ENCODE data around the gene IGSF3. TPM values are rescaled to one million over a fixed set of nuclear protein-coding genes. Genes with fewer than 3 reads are reported as not detected.

The IGSF3 gene
- total RNA-seq, 1 experiment from 2014 or later: 39.8 TPM

GRCh38 chr1:116559304-116559761 lies 108.2 kb downstream of the IGSF3 start:
- DNase-seq (ENCODE audit: low read depth): no peak

- no peak for DNase-seq (ENCODE audit: low read depth)
These were observed 109.0 kb downstream of the IGSF3 start for GRCh38 chr1:116558571-116558970.

GRCh38 chr1:116558140-116558549 lies 109.4 kb downstream of the IGSF3 start:
- DNase-seq (ENCODE audit: low read depth): no peak

- DNase-seq (ENCODE audit: low read depth): no peak
These were observed 110.1 kb downstream of the IGSF3 start for GRCh38 chr1:116557323-116557878.

- DNase-seq (ENCODE audit: low read depth): peak; percentile 98
These were observed 111.1 kb downstream of the IGSF3 start for GRCh38 chr1:116556289-116557006.

GRCh38 chr1:116554924-116555323 lies 112.6 kb downstream of the IGSF3 start:
- DNase-seq (ENCODE audit: low read depth): no peak

- DNase-seq (ENCODE audit: low read depth): peak; percentile 51
These were observed 114.0 kb downstream of the IGSF3 start for GRCh38 chr1:116553386-116554115.

GRCh38 chr1:116546354-116546977 lies 121.1 kb downstream of the IGSF3 start:
- no peak for DNase-seq (ENCODE audit: low read depth)

GRCh38 chr1:116545359-116545705 lies 122.2 kb downstream of the IGSF3 start:
- DNase-seq (ENCODE audit: low read depth): no peak

GRCh38 chr1:116544588-116545358 lies 122.8 kb downstream of the IGSF3 start:
- no peak for DNase-seq (ENCODE audit: low read depth)

- DNase-seq (ENCODE audit: low read depth): no peak
These were observed 127.4 kb downstream of the IGSF3 start for GRCh38 chr1:116540088-116540487.

GRCh38 chr1:116538544-116538943 lies 129.0 kb downstream of the IGSF3 start:
- peak; percentile 82 for DNase-seq (ENCODE audit: low read depth)

GRCh38 chr1:116537898-116538297 lies 129.6 kb downstream of the IGSF3 start:
- no peak for DNase-seq (ENCODE audit: low read depth)

GRCh38 chr1:116537040-116537831 lies 130.3 kb downstream of the IGSF3 start:
- DNase-seq (ENCODE audit: low read depth): peak; percentile 89

GRCh38 chr1:116534014-116534739 lies 133.4 kb downstream of the IGSF3 start:
- DNase-seq (ENCODE audit: low read depth): no peak

- no peak for DNase-seq (ENCODE audit: low read depth)
These were observed 134.1 kb downstream of the IGSF3 start for GRCh38 chr1:116533429-116533820.

- no peak for DNase-seq (ENCODE audit: low read depth)
These were observed 134.7 kb downstream of the IGSF3 start for GRCh38 chr1:116532671-116533428.

GRCh38 chr1:116531917-116532316 lies 135.6 kb downstream of the IGSF3 start:
- DNase-seq (ENCODE audit: low read depth): no peak

GRCh38 chr1:116529681-116530080 lies 137.9 kb downstream of the IGSF3 start:
- DNase-seq (ENCODE audit: low read depth): no peak

Measured in RPMI7951 (cell line).